Measurements from ENCODE around the gene TATDN2.

TATDN2 gene

GRCh38 chr3:10328460-10329071 lies 80.3 kb downstream of the TATDN2 start:
- TF ChIP-seq CTCF (IDR thresholded peaks at IDR 0.05; ENCODE audit: low read depth, low read length), result no peak
- in situ Hi-C loops (cut with HindIII; ENCODE audit: low sequenced_read_pairs), result no loop called here
- DNase-seq (ENCODE audit: low read depth, low spot score), result no peak
- H3K4me3 ChIP-seq (ENCODE audit: low read depth, low read length), result no peak overlapping the region

- in situ Hi-C loops (cut with HindIII; ENCODE audit: low sequenced_read_pairs), result no loop called here
- H3K4me3 ChIP-seq (ENCODE audit: low read depth, low read length), result no peak overlapping the region
- DNase-seq (ENCODE audit: low read depth, low spot score), result no peak
- TF ChIP-seq CTCF (IDR thresholded peaks at IDR 0.05; ENCODE audit: low read depth, low read length), result no peak
Measured at GRCh38 chr3:10329495-10330015, 81.3 kb downstream of the TATDN2 start.

- DNase-seq (ENCODE audit: low read depth, low spot score), result no peak
- in situ Hi-C loops (cut with HindIII; ENCODE audit: low sequenced_read_pairs), result no loop called here
- TF ChIP-seq CTCF (IDR thresholded peaks at IDR 0.05; ENCODE audit: low read depth, low read length), result no peak
- no peak overlapping the region for H3K4me3 ChIP-seq (ENCODE audit: low read depth, low read length)
Measured at GRCh38 chr3:10330319-10330718, 82.1 kb downstream of the TATDN2 start.
